NCI-H446 treated with DMSO at 0.1 percent for 48 hours (cell line): ENCODE data around the gene DCTN5.

Experiments
- DNase-seq: peaks from one replicate; lab custom pipeline; 2025; lab: John Stamatoyannopoulos, UW

DCTN5 gene

DNA sequence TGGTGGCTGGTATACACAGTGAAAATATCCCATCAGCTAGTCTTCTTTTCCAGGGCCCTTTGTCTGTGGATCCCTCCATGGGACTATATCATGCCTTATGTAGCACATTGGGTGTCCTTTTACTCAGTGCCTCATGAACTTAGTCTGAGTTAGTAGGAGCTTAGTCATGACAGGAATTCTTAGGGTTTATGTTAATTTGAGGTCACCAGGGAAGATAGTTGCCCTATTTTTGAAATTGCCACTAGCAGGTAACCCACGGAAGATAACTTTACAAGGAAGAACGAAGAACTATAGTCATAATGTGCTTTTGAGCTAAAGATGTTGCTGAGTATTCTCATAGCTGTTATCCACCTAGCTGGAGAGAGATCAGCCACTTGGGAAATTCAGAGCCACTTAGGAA, 22.7 kb downstream of the DCTN5 start:
- DNase-seq: no peak

GRCh38 chr16:23666571-23667354, 25.5 kb downstream of the DCTN5 start:
- DNase-seq: no peak

DNA sequence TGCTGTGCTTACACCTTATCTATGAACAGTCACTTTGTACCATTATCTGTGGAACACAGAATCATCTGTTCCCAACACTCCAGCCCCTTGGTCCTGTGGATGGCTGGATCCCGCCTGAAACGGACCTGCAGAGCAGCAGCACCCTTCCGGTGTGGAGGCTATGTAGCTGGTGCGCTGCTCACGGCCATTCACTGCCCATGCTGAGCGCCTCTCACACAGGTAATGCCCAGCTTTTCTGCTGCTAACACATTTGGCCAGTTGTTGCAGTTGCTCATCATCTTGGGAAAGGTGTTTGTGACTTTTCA, 26.0 kb downstream of the DCTN5 start:
- no peak for DNase-seq

GRCh38 chr16:23668225-23668624, 27.0 kb downstream of the DCTN5 start:
- DNase-seq: no peak

- no peak for DNase-seq
Measured at GRCh38 chr16:23668873-23669272, 27.6 kb downstream of the DCTN5 start.

- DNase-seq: no peak
Measured at GRCh38 chr16:23670137-23670776, 29.0 kb downstream of the DCTN5 start.

GRCh38 chr16:23673971-23674614, 32.8 kb downstream of the DCTN5 start:
- DNase-seq: no peak

GRCh38 chr16:23676924-23677480, 35.7 kb downstream of the DCTN5 start:
- no peak for DNase-seq

DNA sequence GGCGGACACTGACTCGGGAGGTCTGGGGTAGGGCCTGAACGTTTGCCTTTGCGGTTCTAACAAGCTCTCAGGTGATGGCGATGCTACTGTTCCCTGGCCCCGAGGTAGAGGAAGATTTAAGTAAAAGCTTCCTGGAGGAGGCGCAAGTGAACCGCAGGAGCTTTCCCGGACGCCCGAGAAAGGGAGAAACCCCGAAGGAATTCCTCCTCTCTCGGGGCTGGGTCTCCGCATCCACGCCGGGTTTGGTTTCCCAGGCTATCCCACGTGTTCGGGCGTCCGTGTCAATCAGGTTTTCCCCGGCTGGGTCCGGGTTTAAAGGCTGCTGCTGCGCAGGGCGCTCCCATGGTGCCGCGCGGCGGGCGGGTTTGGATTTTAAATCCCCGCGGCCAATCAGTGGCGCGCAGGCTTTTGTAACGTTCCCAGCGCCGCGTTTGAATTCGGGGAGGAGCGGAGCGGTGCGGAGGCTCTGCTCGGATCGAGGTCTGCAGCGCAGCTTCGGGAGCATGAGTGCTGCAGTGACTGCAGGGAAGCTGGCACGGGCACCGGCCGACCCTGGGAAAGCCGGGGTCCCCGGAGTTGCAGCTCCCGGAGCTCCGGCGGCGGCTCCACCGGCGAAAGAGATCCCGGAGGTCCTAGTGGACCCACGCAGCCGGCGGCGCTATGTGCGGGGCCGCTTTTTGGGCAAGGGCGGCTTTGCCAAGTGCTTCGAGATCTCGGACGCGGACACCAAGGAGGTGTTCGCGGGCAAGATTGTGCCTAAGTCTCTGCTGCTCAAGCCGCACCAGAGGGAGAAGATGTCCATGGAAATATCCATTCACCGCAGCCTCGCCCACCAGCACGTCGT, 37.4 kb downstream of the DCTN5 start, which contains the start of gene PLK1:
TSS of gene PLK1 (plus strand) at position 460 of the 844 bp plus-strand sequence. CDS start at position 504, 44 bp downstream.
- peak; percentile 71 for DNase-seq

- DNase-seq: no peak
Measured at GRCh38 chr16:23679274-23679985, 38.2 kb downstream of the DCTN5 start.

DNA sequence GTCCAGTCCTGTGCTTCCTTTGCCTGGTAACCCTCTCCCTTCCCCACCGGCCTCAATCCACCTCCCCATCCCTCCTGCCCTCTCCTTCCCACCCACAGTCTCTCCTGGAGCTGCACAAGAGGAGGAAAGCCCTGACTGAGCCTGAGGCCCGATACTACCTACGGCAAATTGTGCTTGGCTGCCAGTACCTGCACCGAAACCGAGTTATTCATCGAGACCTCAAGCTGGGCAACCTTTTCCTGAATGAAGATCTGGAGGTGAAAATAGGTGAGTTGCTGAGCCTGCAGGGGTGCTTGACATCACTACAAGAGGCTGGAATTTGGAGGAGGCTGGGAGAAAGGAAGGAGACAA, 38.7 kb downstream of the DCTN5 start:
- DNase-seq: no peak

- no peak for DNase-seq
Measured at GRCh38 chr16:23682181-23682580, 40.9 kb downstream of the DCTN5 start.

- DNase-seq: no peak
Measured at GRCh38 chr16:23683487-23683886, 42.2 kb downstream of the DCTN5 start.

DNA sequence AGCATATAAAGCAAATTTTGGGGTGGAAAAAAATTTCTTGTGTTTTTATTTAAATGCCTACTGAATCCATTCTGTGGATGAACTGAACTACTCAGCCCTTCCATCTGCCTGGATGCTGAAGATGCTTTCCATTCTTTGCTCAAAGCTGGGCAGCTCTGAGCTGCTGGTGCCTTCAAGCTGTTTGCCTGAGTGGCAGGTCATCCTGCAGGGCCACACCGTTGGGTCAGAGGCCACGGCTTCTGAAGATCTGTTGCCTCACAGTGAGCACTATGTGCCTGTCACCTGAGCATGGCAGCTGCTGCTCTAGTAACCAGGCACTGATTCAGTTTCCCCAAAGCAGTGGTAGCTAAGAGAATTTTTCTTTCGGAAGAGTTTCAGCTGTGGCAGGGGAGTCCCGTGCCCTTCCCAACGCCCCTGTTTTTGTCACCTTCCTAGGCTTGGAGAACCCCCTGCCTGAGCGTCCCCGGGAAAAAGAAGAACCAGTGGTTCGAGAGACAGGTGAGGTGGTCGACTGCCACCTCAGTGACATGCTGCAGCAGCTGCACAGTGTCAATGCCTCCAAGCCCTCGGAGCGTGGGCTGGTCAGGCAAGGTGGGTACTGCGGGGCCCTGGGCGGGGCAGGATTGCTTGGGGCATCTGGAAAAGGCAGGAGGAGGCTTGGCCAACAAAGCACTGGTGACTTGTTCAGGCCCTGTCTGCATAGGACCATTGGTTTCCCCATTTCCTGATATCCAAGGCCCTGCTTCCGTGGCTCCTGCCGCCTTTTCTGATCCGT, 46.0 kb downstream of the DCTN5 start:
- DNase-seq: no peak

- DNase-seq: no peak
Measured at GRCh38 chr16:23689442-23690187, 48.3 kb downstream of the DCTN5 start.

DNA sequence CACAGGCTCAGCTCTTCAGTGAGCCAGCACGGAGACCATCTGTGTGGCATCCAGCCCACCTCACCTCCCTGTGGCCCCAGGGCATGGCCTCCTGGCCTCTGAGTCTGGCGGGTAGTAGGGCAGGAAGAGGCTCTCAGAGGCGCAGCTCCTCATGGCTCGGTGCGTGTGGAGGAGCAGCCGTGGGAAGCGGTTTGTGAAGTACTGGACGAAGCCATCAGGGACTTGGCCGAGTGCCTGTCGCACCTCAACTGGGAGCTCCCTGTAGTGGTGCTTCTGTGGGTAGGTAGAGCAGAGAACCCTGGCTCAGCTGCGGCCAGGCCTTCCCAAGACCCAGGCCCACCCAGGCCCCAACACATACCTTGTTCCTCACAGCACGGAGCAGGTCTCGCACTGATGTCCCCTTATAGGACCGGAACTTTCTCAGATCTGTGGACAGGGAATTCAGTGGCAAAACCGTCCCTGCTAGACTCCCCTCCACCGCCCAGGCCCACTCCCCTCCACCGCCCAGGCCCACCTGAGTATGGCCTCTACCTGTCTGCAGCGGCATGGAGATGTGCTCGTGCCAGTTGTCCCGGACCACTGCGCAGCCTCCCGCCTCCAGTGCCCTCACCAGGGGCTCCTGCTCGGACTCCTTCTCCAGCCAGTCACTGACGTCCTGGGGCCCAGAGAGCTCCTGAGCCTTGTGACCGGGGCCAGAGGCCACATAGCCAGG, 49.7 kb downstream of the DCTN5 start:
- DNase-seq: no peak

DNA sequence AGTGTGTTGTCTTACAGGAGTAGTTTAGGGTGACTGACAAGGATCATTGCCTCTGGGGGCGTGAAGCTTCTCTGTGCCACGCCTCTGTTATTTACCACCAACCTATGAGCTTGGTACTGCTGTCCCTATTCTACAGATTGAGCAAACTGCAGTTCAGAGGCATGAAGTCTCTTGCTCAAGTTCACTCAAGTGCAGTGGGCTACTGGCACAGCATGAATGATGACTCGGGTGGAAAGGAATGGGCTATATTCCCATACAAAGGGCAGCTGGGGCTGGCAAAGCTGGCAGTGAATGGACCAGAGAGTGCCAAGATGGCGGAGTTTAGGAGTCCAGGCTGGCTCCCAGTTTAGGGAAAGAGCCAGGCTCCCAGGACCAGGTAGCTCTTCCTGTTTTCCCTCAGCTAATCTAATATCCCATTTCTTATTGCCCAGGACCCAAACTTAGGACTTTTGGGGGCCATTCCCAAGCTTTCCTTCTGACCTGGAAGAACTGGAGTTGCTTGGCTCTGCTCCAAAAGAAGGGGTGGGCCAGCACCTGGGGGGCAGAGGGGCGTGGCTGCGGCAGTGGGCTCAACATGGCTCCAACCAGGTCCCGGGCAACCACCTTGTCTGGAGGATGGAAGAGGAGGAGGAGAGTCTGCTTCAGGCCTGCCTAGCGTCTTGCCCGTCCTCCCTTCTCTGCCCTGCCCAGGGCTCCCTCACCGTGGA, 50.4 kb downstream of the DCTN5 start:
- no peak for DNase-seq

DNA sequence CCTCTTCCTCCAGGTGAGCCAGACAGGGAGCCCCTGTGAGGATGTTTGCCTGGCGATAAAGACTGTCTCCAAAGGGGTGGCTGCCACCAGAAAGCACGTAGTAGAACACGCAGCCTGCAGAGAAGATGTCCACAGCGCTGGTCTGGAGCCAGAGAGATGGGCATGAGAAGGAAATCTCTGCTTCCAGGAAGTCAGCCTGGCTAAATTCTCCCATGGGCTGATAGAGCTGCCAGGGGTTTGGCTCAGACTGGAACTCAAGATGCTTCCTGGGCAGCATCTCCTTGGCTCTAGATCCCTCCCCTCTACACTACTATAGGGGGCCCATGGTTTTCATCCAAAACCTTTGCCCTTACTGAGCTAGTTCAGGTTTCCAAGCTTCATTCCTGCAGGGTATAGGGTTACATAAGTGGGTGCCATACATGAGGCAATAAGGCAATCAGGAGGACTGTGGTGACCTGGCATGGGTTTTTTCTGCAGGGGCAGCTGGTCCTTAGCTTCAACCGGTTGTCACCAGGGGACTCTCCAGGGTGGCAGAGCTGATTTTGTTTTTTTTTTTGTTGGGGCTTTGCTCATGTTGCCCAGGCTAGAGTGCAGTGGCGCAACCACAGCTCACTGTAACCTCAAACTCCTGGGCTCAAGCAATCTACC, 51.0 kb downstream of the DCTN5 start:
- no peak for DNase-seq
